GM18505 (cell line): ENCODE measurements around the gene TSPAN19.

Experiments used
- ATAC-seq: cut with Tn5 transposase; IDR thresholded peaks from one replicate; pipeline ENCODE4 v1.9.1; 2021; ENCODE audit not compliant: unreplicated experiment
- POLR2A ChIP-seq: IDR thresholded peaks from 4 replicates; pipeline ENCODE4 v1.6.1; 2011; ENCODE audit warnings: borderline replicate concordance; ENCODE audit not compliant: insufficient read depth, insufficient read length; ENCODE audit errors: extremely low read depth

Gene TSPAN19

GRCh38 chr12:85036234-85036707 is at the start of gene TSPAN19, which contains the start of gene LRRIQ1:
Gene TSPAN19 (minus strand): TSS chr12:85036277. CDS start chr12:85029946, 6,331 bp downstream.
Gene LRRIQ1 (plus strand): TSS chr12:85036351. CDS start chr12:85038177, 1,826 bp downstream.
- no peak for TF ChIP-seq POLR2A
- ATAC-seq: peak; percentile 98

- no peak for ATAC-seq
- TF ChIP-seq POLR2A: no peak
Observed at GRCh38 chr12:85085066-85085465, 49.0 kb upstream of the TSPAN19 start.

- TF ChIP-seq POLR2A: no peak
- ATAC-seq: no peak
Observed at GRCh38 chr12:85076688-85077430, 40.8 kb upstream of the TSPAN19 start.

- TF ChIP-seq POLR2A: no peak
Observed at GRCh38 chr12:85072826-85073225, 36.7 kb upstream of the TSPAN19 start.

GRCh38 chr12:85065837-85066482 is 29.9 kb upstream of the TSPAN19 start:
- TF ChIP-seq POLR2A: no peak
- ATAC-seq: no peak

More at GRCh38 chr12:85072826-85073225, 36.7 kb upstream of the TSPAN19 start:
- no peak for ATAC-seq

- no peak for TF ChIP-seq POLR2A
Observed at GRCh38 chr12:85060916-85061315, 24.8 kb upstream of the TSPAN19 start.

GRCh38 chr12:85059594-85059993 is 23.5 kb upstream of the TSPAN19 start:
- no peak for ATAC-seq

More at GRCh38 chr12:85060916-85061315, 24.8 kb upstream of the TSPAN19 start:
- no peak for ATAC-seq

GRCh38 chr12:85058339-85058738 is 22.3 kb upstream of the TSPAN19 start:
- TF ChIP-seq POLR2A: no peak
- no peak for ATAC-seq

More at GRCh38 chr12:85059594-85059993, 23.5 kb upstream of the TSPAN19 start:
- no peak for TF ChIP-seq POLR2A

- peak; percentile 80 for ATAC-seq
- no peak for TF ChIP-seq POLR2A
Observed at GRCh38 chr12:85057370-85057963, 21.4 kb upstream of the TSPAN19 start.

GRCh38 chr12:85043829-85044228 is 7.8 kb upstream of the TSPAN19 start:
- TF ChIP-seq POLR2A: no peak
- ATAC-seq: no peak

GRCh38 chr12:85041395-85041794 is 5.3 kb upstream of the TSPAN19 start:
- no peak for ATAC-seq
- TF ChIP-seq POLR2A: no peak

GRCh38 chr12:85036733-85037132 is 656 bp upstream of the TSPAN19 start:
- ATAC-seq: no peak
- no peak for TF ChIP-seq POLR2A

- TF ChIP-seq POLR2A: no peak
- ATAC-seq: no peak
Observed at GRCh38 chr12:85029456-85029855, 6.6 kb downstream of the TSPAN19 start.

- ATAC-seq: no peak
- no peak for TF ChIP-seq POLR2A
Observed at GRCh38 chr12:85018098-85018497, 18.0 kb downstream of the TSPAN19 start.

GRCh38 chr12:85017618-85018017 is 18.5 kb downstream of the TSPAN19 start:
- TF ChIP-seq POLR2A: no peak

More at GRCh38 chr12:85017618-85018017, 18.5 kb downstream of the TSPAN19 start:
- no peak for ATAC-seq
